SU-DHL-6 (cell line): ENCODE results near the gene KIF17.

ENCODE experiments used
- CTCF ChIP-seq: fragments of 200-600 bp; sonication (generic); IDR thresholded peaks from one replicate; pipeline ENCODE4 v1.5.1; 2017; ENCODE audit warnings: antibody characterized with exemption, mild to moderate bottlenecking, low read length, moderate library complexity; ENCODE audit not compliant: insufficient read depth, poor library complexity, severe bottlenecking
- EZH2phosphoT487 ChIP-seq: fragments of 200-600 bp; sonication (generic), shearing (Covaris generic); conservative IDR thresholded peaks from 2 replicates; pipeline ENCODE4 v1.6.1; 2018; ENCODE audit warnings: mild to moderate bottlenecking, antibody characterized with exemption, low read length, moderate library complexity, mixed read lengths

GRCh38 chr1:20740781-20741180 is 23.0 kb upstream of the KIF17 start:
- TF ChIP-seq CTCF: no peak
- TF ChIP-seq EZH2phosphoT487: no peak
